AG04450 (cell line): ENCODE measurements around the gene F13B. TPM values are rescaled to one million over a fixed set of nuclear protein-coding genes. Genes with fewer than 3 reads are reported as not detected.
"Not testable (repeated sequence)": the region's sequence is repeated elsewhere in the genome, so short reads cannot be mapped to it uniquely, and the experiment has no call there.

ENCODE experiments used
- CTCF ChIA-PET: fragments of 300-600, 350-600 bp; formaldehyde crosslinking; extraction: SDS; loops from one replicate; lab custom pipeline; 2022; ENCODE audit warnings: antibody characterized with exemption, inconsistent platforms; lab: Charles Lee
- POLR2A ChIA-PET: fragments of 350-600 bp; formaldehyde crosslinking; extraction: SDS; loops from one replicate; lab custom pipeline; 2021; ENCODE audit warnings: antibody characterized with exemption, inconsistent platforms; lab: Yijun Ruan, JAX
- DNase-seq: peaks from one replicate; pipeline ENCODE4 v3.0.0-alpha.2; 2011; ENCODE audit warnings: low read depth, low spot score
- H3K27ac ChIP-seq: one replicate; pipeline ENCODE4 v1.5.1; 2012; ENCODE audit warnings: low read depth, low read length, control low read depth
- H3K27me3 ChIP-seq: one replicate; pipeline ENCODE4 v1.6.0; 2012; ENCODE audit warnings: low read length; ENCODE audit not compliant: control insufficient read depth, insufficient read depth
- H3K4me3 ChIP-seq: 2 replicates; pipeline ENCODE4 v1.5.1; 2011; ENCODE audit warnings: mild to moderate bottlenecking, low read depth, low read length, control low read depth
- H3K9me3 ChIP-seq: 2 replicates; pipeline ENCODE4 v1.5.1; 2012; ENCODE audit warnings: low read length; ENCODE audit not compliant: control insufficient read depth, insufficient read depth
- CTCF ChIP-seq: IDR thresholded peaks from 2 replicates; pipeline ENCODE4 v1.5.1; 2011; ENCODE audit warnings: low read depth, low read length, control low read depth, inconsistent platforms
- polyA plus RNA-seq: library from polyadenylated mRNA; depleted of rRNA; stranded (reverse); fragments of >200 nt; gene quantifications from 2 replicates; pipeline ENCODE4 v1.2.3, GENCODE V29; 2011

F13B gene
- polyA plus RNA-seq, 1 experiment, result not detected

- no peaks in the 10 kb centered on the region for H3K9me3 ChIP-seq
- no peak for DNase-seq
- ChIA-PET CTCF (interaction anchor here (0.6 kb wide), 1 partner anchor 10 kb away, joined by 4 read pairs; no protein-coding TSS in a partner anchor), POLR2A (interaction anchor here (0.6 kb wide), 1 partner anchor 9 kb away, joined by 3 read pairs; no protein-coding TSS in a partner anchor)
- no peak for TF ChIP-seq CTCF
- H3K4me3 ChIP-seq, result no peak overlapping the region
- no peak overlapping the region for H3K27ac ChIP-seq
- H3K27me3 ChIP-seq, result no peaks in the 10 kb centered on the region
Observed at GRCh38 chr1:197036861-197037260, 30.2 kb downstream of the F13B start.

- H3K4me3 ChIP-seq, H3K27ac ChIP-seq, POLR2A ChIA-PET, H3K27me3 ChIP-seq, DNase-seq, H3K9me3 ChIP-seq: not testable (repeated sequence)
- CTCF ChIA-PET, result interaction anchor here (0.9 kb wide), 1 partner anchor 97 kb away, joined by 4 read pairs; no protein-coding TSS in a partner anchor
Observed at GRCh38 chr1:197034631-197035339, 32.3 kb downstream of the F13B start.

- H3K4me3 ChIP-seq, result no peak overlapping the region
- DNase-seq, result no peak
- ChIA-PET POLR2A (no interaction called here), CTCF (no interaction called here)
- no peaks in the 10 kb centered on the region for H3K27me3 ChIP-seq
- H3K9me3 ChIP-seq, result no peaks in the 10 kb centered on the region
- no peak overlapping the region for H3K27ac ChIP-seq
- no peak for TF ChIP-seq CTCF
Observed at GRCh38 chr1:197029749-197030148, 37.3 kb downstream of the F13B start.

- ChIA-PET CTCF (interaction anchor here (0.7 kb wide), 1 partner anchor 710 kb away, joined by 3 read pairs; no protein-coding TSS in a partner anchor), POLR2A (no interaction called here)
- no peak for TF ChIP-seq CTCF
- Histone ChIP-seq H3K27me3 (no peaks in the 10 kb centered on the region), H3K27ac (no peak overlapping the region), H3K4me3 (no peak overlapping the region), H3K9me3 (no peaks in the 10 kb centered on the region)
- no peak for DNase-seq
Observed at GRCh38 chr1:197027359-197027758, 39.7 kb downstream of the F13B start.

GRCh38 chr1:197024460-197024859 is 42.6 kb downstream of the F13B start:
- POLR2A ChIA-PET, result no interaction called here
- Histone ChIP-seq H3K27me3 (no peaks in the 10 kb centered on the region), H3K27ac (no peak overlapping the region), H3K9me3 (no peaks in the 10 kb centered on the region), H3K4me3 (no peak overlapping the region)
- no peak for TF ChIP-seq CTCF
- no peak for DNase-seq
- CTCF ChIA-PET, result no interaction called here
